Uterus (tissue), 4 donors: ENCODE measurements around the gene ZNF341. TPM values are rescaled to one million over a fixed set of nuclear protein-coding genes. Genes with fewer than 3 reads are reported as not detected.
"Not testable (repeated sequence)": the region's sequence is repeated elsewhere in the genome, so short reads cannot be mapped to it uniquely, and the experiment has no call there.

ENCODE experiments used
- DNase-seq, 2 donors: peaks; one replicate each; pipeline ENCODE4 v3.0.0-alpha.2; 2019 to 2020
- H3K27ac ChIP-seq, 2 donors: fragments of 200-600 bp; sonication (generic); 1 replicate in 1 of 2; 2 replicates in 1 of 2; pipeline ENCODE4 v1.5.1; 2016 to 2018
- H3K27me3 ChIP-seq, 2 donors: fragments of 200-600 bp; sonication (generic); one replicate each; pipeline ENCODE4 v1.5.1; 2018 to 2019; ENCODE audit warnings: control low read depth in 1 of 2
- H3K36me3 ChIP-seq, 2 donors: fragments of 200-600 bp; sonication (generic); one replicate each; pipeline ENCODE4 v1.5.1; 2019; ENCODE audit warnings: control low read depth in 1 of 2
- H3K4me1 ChIP-seq, 2 donors: fragments of 200-600 bp; sonication (generic); one replicate each; pipeline ENCODE4 v1.5.1; 2018 to 2019; ENCODE audit warnings: control low read depth in 1 of 2
- H3K4me3 ChIP-seq, 2 donors: fragments of 200-600 bp; sonication (generic); 1 replicate in 1 of 2; 2 replicates in 1 of 2; pipeline ENCODE4 v1.5.1; 2018 to 2019; ENCODE audit warnings: mild to moderate bottlenecking in 1 of 2
- H3K9me3 ChIP-seq, 2 donors: fragments of 200-600 bp; sonication (generic); one replicate each; pipeline ENCODE4 v1.5.1; 2019; ENCODE audit warnings: control low read depth in 1 of 2
- CTCF ChIP-seq, 4 experiments: fragments of 200-600 bp in 2 of 4; fragments of 450-650 bp in 2 of 4; sonication (generic) in 2 of 4; IDR thresholded peaks; one replicate each; pipeline ENCODE4 v1.5.1; 2016 to 2019; ENCODE audit warnings: antibody characterized with exemption in 4 of 4, mild to moderate bottlenecking in 2 of 4, moderate library complexity in 1 of 4
- POLR2A ChIP-seq, 2 donors: fragments of 450-650 bp; IDR thresholded peaks; one replicate each; pipeline ENCODE4 v1.6.1; 2016; ENCODE audit warnings: antibody characterized with exemption in 2 of 2, mild to moderate bottlenecking in 1 of 2, moderate library complexity in 1 of 2
- intact Hi-C: fragments of 100-400 bp; cut with DNase I; formaldehyde crosslinking; loops from one replicate; pipeline ENCODE4 v1.15.1; 2023; ENCODE audit warnings: low total_unique reads
- total RNA-seq, 4 donors: library from RNA; depleted of rRNA in 3 of 4; stranded (reverse); fragments of >200 nt in 3 of 4; gene quantifications; one replicate each; pipeline versions ENCODE4 v1.1.0 to v1.2.4, GENCODE V29; 2014 to 2023
- donor health status: DM: yes; HTN: yes; CAD: no.

ZNF341 gene
- total RNA-seq, 4 donors from 2014 or later = 1.2 to 3.3 (median 2.7) TPM

GRCh38 chr20:33744773-33745385, 13.1 kb downstream of the ZNF341 start:
- DNase-seq = no peak
- intact Hi-C loops = no loop called here
- H3K9me3 ChIP-seq = no peaks in the 10 kb centered on the region
- no peaks in the 10 kb centered on the region for H3K27me3 ChIP-seq
- H3K4me1 ChIP-seq = no peaks in the 10 kb centered on the region
- no peaks in the 10 kb centered on the region for H3K36me3 ChIP-seq
- TF ChIP-seq CTCF (IDR thresholded peaks at IDR 0.05) = no peak
- TF ChIP-seq POLR2A (IDR thresholded peaks at IDR 0.05) = no peak
- H3K27ac ChIP-seq = no peak overlapping the region
- no peak overlapping the region for H3K4me3 ChIP-seq

GRCh38 chr20:33746325-33746998, 14.7 kb downstream of the ZNF341 start:
- no peaks in the 10 kb centered on the region for H3K36me3 ChIP-seq
- no peaks in the 10 kb centered on the region for H3K9me3 ChIP-seq

GRCh38 chr20:33751775-33752174, 20.0 kb downstream of the ZNF341 start:
- H3K27me3 ChIP-seq = no peaks in the 10 kb centered on the region

More at GRCh38 chr20:33746325-33746998, 14.7 kb downstream of the ZNF341 start:
- DNase-seq = no peak
- H3K4me3 ChIP-seq = no peak overlapping the region
- H3K27ac ChIP-seq = no peak overlapping the region
- intact Hi-C loops = no loop called here
- H3K4me1 ChIP-seq = no peaks in the 10 kb centered on the region
- H3K27me3 ChIP-seq = no peaks in the 10 kb centered on the region
- TF ChIP-seq CTCF (IDR thresholded peaks at IDR 0.05) = no peak
- TF ChIP-seq POLR2A (IDR thresholded peaks at IDR 0.05) = no peak

GRCh38 chr20:33753143-33753542, 21.3 kb downstream of the ZNF341 start:
- Histone ChIP-seq H3K27me3 (no peaks in the 10 kb centered on the region), H3K9me3 (peaks cover 0 to 7% of the 10 kb centered on the region in 2 donors), H3K4me1 (no peaks in the 10 kb centered on the region), H3K4me3 (no peak overlapping the region), H3K36me3 (no peaks in the 10 kb centered on the region), H3K27ac (no peak overlapping the region)
- intact Hi-C loops = no loop called here
- no peak for DNase-seq
- TF ChIP-seq CTCF (IDR thresholded peaks at IDR 0.05) (no peak), POLR2A (IDR thresholded peaks at IDR 0.05) (no peak)

More at GRCh38 chr20:33751775-33752174, 20.0 kb downstream of the ZNF341 start:
- no peak for TF ChIP-seq POLR2A (IDR thresholded peaks at IDR 0.05)
- no peak for TF ChIP-seq CTCF (IDR thresholded peaks at IDR 0.05)
- no peak overlapping the region for H3K4me3 ChIP-seq
- H3K27ac ChIP-seq = no peak overlapping the region
- no peaks in the 10 kb centered on the region for H3K4me1 ChIP-seq
- intact Hi-C loops = no loop called here
- DNase-seq = no peak
- no peaks in the 10 kb centered on the region for H3K36me3 ChIP-seq
- no peaks in the 10 kb centered on the region for H3K9me3 ChIP-seq

- no peak for DNase-seq
- H3K36me3 ChIP-seq = no peaks in the 10 kb centered on the region
Observed at GRCh38 chr20:33753763-33754162, 22.0 kb downstream of the ZNF341 start.

GRCh38 chr20:33755936-33756490, 24.2 kb downstream of the ZNF341 start:
- not testable (repeated sequence) for H3K36me3 ChIP-seq, H3K4me1 ChIP-seq, H3K9me3 ChIP-seq

More at GRCh38 chr20:33753763-33754162, 22.0 kb downstream of the ZNF341 start:
- Histone ChIP-seq H3K4me1 (no peaks in the 10 kb centered on the region), H3K27ac (no peak overlapping the region), H3K27me3 (no peaks in the 10 kb centered on the region), H3K9me3 (peaks cover 0 to 7% of the 10 kb centered on the region in 2 donors), H3K4me3 (no peak overlapping the region)
- intact Hi-C loops = no loop called here
- TF ChIP-seq POLR2A (IDR thresholded peaks at IDR 0.05) (no peak), CTCF (IDR thresholded peaks at IDR 0.05) (no peak)

More at GRCh38 chr20:33755936-33756490, 24.2 kb downstream of the ZNF341 start:
- H3K4me3 ChIP-seq, H3K27ac ChIP-seq, intact Hi-C loops, H3K27me3 ChIP-seq, DNase-seq: not testable (repeated sequence)
